ENCODE data around the gene KCNJ1. TPM values are rescaled to one million over a fixed set of nuclear protein-coding genes. Genes with fewer than 3 reads are reported as not detected.
A peak's percentile ranks its signal among the peaks of the same experiment; 100 is the strongest.

KCNJ1 gene
- total RNA-seq, 1 donor from 2014 or later, result not detected

DNA sequence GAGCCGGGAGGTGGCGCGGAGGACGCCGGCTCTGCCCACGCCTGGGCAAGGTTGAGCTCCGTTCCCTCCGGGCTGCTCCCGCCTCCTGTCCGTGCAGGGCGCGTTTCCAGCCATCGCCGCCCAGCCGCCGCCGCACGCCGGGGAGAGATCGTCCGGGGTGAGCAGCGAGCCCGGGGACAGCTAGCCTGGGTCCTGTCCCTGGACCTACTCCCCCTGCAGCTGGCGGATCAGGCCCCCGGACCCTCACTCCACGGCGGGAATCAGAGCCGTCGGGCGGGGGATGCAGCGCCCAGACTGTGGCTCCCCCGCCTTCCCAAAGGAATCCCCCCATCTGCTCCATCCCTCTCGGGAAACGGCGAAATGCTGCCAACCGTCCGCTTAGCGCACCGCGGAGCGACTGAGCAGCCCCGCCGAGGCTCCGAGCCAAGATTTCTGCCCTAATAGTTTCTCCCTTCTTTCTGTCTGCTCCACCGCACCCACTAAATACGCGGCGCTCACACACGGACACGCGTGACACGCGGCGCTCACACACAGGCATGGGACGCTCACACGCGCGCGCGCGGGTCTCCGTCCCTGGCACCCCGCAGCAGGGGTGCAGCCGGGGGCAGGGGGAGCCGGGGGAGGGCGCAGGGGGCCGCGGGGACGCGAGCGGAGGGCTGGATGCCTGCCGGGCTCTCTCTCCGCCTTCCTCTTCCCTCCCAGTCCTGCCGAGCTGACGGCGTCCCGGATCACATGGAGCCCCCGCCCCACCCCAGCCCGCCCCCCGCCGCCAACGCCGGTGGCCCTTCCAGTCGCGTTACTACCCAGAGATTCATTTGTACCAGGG is 23.7 kb upstream of the KCNJ1 start, which contains the start of gene KCNJ5:
Gene KCNJ5, plus strand, starts transcription at position 814 of the 826 bp plus-strand sequence. CDS start 19,918 bp downstream, outside the sequence.
- intact Hi-C loops (cut with micrococcal nuclease), result no loop called here
- no peaks in the 10 kb centered on the region for H3K9me3 ChIP-seq (replicated peaks)
- peak within 1 kb of the TSS; percentile 73 for H3K4me3 ChIP-seq
- H3K27me3 ChIP-seq (ENCODE audit: low read depth), result peaks cover 30% of the 10 kb centered on the region
- TF ChIP-seq, protein P1, sequence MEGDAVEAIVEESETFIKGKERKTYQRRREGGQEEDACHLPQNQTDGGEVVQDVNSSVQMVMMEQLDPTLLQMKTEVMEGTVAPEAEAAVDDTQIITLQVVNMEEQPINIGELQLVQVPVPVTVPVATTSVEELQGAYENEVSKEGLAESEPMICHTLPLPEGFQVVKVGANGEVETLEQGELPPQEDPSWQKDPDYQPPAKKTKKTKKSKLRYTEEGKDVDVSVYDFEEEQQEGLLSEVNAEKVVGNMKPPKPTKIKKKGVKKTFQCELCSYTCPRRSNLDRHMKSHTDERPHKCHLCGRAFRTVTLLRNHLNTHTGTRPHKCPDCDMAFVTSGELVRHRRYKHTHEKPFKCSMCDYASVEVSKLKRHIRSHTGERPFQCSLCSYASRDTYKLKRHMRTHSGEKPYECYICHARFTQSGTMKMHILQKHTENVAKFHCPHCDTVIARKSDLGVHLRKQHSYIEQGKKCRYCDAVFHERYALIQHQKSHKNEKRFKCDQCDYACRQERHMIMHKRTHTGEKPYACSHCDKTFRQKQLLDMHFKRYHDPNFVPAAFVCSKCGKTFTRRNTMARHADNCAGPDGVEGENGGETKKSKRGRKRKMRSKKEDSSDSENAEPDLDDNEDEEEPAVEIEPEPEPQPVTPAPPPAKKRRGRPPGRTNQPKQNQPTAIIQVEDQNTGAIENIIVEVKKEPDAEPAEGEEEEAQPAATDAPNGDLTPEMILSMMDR (IDR thresholded peaks at IDR 0.05; ENCODE audit: borderline replicate concordance), result no peak
- H3K36me3 ChIP-seq, result no peaks in the 10 kb centered on the region
- DNase-seq, result peak; percentile 40
- H3K4me1 ChIP-seq, result peaks cover 54% of the 10 kb centered on the region
- peak within 1 kb of the TSS; percentile 83 for H3K27ac ChIP-seq (replicated peaks)

DNA sequence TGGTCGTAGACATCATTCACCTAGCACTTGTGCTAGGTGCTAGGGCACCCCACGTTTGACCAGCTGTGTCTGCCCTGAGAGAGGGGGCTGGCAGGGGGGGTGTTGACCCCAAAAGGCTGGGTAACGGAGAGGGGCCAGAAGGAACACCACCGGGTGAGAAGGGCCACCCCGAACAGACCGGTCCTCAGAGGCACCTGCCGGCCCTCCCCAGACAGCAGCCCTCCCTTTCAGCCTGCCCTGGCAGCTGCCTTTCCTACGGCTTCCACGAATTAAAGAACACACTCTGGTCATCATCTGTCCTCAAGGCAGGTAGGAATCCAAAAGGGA is 23.1 kb upstream of the KCNJ1 start:
- DNase-seq, result no peak
- Histone ChIP-seq H3K27ac (replicated peaks) (peak overlapping the region; percentile 60), H3K4me1 (peaks cover 48% of the 10 kb centered on the region), H3K27me3 (ENCODE audit: low read depth) (peaks cover 30% of the 10 kb centered on the region), H3K4me3 (peak overlapping the region; percentile 73), H3K9me3 (replicated peaks) (no peaks in the 10 kb centered on the region), H3K36me3 (no peaks in the 10 kb centered on the region)
- TF ChIP-seq, protein P1 (IDR thresholded peaks at IDR 0.05; ENCODE audit: borderline replicate concordance), result no peak
- intact Hi-C loops (cut with micrococcal nuclease), result no loop called here

DNA sequence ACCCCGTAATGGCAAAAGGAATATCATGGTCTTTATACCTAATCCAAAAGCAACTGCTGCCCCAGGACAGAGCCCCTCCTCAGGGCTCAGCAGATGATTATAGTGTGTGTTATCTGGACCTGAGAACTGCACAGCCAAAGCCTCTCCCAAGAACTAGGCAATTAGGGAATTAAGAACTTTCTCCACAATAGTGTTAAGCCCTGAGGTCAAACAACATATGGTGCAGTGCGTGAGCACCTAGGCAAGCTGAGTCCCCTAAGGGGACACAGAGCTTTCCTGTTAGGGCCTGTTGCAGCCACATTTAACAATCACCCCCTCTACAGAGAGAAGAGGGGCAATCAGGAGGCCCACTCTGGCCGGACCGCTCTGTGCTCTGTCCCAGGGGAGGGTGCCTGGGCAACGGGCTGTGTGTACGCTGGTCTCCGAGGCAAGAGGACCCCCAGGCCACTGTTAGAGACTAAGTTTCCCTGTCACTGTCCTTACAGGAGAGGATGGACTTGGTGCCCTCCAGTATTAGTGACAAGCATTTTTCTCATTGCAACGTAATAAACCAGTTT is 22.6 kb upstream of the KCNJ1 start:
- Histone ChIP-seq H3K4me3 (peak overlapping the region; percentile 73), H3K4me1 (peaks cover 44% of the 10 kb centered on the region), H3K27ac (replicated peaks) (no peak overlapping the region), H3K9me3 (replicated peaks) (no peaks in the 10 kb centered on the region), H3K27me3 (ENCODE audit: low read depth) (peaks cover 30% of the 10 kb centered on the region), H3K36me3 (no peaks in the 10 kb centered on the region)
- no peak for DNase-seq
- TF ChIP-seq, protein P1 (IDR thresholded peaks at IDR 0.05; ENCODE audit: borderline replicate concordance), result no peak
- intact Hi-C loops (cut with micrococcal nuclease), result no loop called here

DNA sequence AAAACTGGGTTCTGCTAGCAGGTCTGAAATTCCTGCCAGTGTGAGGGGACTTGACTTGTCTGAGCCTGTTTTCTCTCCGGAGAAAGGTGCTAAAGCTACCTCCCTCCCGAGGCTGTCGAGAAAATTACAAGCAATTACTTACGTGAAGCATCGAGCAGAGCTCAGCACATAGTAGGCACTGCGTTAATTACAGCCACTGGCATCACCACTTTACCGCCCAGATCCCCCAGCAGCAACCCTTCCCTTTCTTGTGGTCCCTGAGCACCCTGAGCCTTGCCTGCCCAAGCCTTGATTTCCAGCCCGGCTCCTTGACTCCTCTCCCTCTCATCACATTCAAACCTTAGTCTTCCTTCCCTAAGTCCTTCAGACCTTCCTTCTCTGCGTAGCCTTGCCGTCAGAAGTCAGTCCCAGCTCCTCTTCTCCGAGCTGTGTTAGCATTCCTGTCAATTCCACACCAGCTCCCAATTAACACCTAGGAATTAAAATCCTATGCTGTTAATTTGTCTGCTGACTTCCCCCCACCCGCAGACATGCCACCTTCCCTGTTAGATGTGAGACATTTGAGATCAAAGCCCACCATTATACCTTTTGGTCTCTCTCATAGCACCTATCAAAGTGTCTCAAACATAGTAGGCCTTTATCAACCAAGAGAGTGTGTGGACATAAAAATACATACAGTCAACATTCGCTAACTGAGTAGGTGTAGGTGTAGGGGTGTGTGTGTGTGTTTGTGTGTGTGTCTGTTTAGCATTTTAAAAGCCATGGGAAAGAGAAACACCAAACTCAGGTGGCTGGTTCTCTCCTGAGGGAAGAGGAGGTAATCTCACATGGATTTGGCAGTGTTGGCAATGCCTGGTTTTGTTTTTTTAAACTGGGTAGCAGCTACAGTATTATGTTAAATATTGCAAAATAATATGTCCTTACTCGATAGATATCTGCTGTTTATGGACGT is 21.2 kb upstream of the KCNJ1 start:
- intact Hi-C loops (cut with micrococcal nuclease), result no loop called here
- H3K9me3 ChIP-seq (replicated peaks), result no peaks in the 10 kb centered on the region
- H3K4me3 ChIP-seq, result no peak overlapping the region
- TF ChIP-seq, protein P1 (IDR thresholded peaks at IDR 0.05; ENCODE audit: borderline replicate concordance), result no peak
- H3K27me3 ChIP-seq (ENCODE audit: low read depth), result peaks cover 30% of the 10 kb centered on the region
- no peak for DNase-seq
- H3K4me1 ChIP-seq, result peaks cover 31% of the 10 kb centered on the region
- H3K36me3 ChIP-seq, result no peaks in the 10 kb centered on the region
- no peak overlapping the region for H3K27ac ChIP-seq (replicated peaks)

DNA sequence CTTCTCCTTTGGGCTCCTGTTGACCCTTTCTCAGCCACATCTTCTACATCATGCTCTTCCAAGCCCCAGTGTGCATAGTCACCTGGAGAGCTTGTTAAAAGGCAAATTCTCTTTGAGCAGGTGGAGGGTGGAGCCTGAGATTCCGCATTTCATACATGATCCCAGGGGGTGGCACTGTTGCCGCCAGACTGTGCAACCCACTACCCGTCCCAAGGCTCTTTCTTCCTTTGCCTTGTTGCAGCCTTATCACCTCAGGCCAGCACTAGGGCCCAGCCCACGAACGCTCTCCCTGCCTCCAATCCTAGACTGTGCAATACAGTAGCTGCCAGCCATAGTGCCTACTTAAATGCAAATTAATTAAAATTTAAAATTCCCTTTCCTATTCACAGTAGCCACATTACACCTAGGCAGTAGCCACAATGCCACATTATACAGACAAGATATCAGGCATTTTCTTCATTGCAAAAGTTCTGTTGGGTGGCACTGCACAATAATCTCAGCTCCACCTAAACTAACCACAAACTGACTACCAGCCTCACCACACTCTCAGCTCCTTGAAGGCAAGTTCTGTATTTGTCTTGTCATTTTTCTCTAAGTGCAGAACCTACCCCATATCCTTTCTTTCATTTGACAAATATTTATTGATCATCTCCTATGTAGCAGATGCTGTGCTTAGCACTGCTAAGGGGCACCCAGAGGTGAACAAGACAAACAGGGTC is 19.5 kb upstream of the KCNJ1 start:
- H3K36me3 ChIP-seq, result no peaks in the 10 kb centered on the region
- H3K9me3 ChIP-seq (replicated peaks), result no peaks in the 10 kb centered on the region
- intact Hi-C loops (cut with micrococcal nuclease), result no loop called here
- no peak overlapping the region for H3K4me3 ChIP-seq
- no peak overlapping the region for H3K27ac ChIP-seq (replicated peaks)
- H3K4me1 ChIP-seq, result peaks cover 14% of the 10 kb centered on the region
- TF ChIP-seq, protein P1 (IDR thresholded peaks at IDR 0.05; ENCODE audit: borderline replicate concordance), result peak; percentile 14
- no peak for DNase-seq
- H3K27me3 ChIP-seq (ENCODE audit: low read depth), result peaks cover 30% of the 10 kb centered on the region
